ENCODE data around the gene KREMEN1.
A peak's percentile ranks its signal among the peaks of the same experiment; 100 is the strongest.

The KREMEN1 gene

DNA sequence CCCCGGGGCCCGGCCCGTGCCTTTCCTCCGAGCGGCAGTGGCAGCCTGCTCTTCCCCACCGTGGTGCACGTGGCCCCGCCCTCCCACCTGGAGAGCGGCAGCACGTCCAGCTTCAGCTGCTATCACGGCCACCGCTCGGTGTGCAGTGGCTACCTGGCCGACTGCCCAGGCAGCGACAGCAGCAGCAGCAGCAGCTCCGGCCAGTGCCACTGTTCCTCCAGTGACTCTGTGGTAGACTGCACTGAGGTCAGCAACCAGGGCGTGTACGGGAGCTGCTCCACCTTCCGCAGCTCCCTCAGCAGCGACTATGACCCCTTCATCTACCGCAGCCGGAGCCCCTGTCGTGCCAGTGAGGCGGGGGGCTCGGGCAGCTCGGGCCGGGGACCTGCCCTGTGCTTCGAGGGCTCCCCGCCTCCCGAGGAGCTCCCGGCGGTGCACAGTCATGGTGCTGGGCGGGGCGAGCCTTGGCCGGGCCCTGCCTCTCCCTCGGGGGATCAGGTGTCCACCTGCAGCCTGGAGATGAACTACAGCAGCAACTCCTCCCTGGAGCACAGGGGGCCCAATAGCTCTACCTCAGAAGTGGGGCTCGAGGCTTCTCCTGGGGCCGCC, 23.1 kb upstream of the KREMEN1 start:
- no peak for DNase-seq (ENCODE audit: low read depth)

DNA sequence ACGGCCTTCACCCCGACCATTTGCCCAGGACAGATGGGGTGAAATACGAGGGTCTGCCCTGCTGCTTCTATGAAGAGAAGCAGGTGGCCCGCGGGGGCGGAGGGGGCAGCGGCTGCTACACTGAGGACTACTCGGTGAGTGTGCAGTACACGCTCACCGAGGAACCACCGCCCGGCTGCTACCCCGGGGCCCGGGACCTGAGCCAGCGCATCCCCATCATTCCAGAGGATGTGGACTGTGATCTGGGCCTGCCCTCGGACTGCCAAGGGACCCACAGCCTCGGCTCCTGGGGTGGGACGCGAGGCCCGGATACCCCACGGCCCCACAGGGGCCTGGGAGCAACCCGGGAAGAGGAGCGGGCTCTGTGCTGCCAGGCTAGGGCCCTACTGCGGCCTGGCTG, 22.4 kb upstream of the KREMEN1 start:
- DNase-seq (ENCODE audit: low read depth): no peak

DNA sequence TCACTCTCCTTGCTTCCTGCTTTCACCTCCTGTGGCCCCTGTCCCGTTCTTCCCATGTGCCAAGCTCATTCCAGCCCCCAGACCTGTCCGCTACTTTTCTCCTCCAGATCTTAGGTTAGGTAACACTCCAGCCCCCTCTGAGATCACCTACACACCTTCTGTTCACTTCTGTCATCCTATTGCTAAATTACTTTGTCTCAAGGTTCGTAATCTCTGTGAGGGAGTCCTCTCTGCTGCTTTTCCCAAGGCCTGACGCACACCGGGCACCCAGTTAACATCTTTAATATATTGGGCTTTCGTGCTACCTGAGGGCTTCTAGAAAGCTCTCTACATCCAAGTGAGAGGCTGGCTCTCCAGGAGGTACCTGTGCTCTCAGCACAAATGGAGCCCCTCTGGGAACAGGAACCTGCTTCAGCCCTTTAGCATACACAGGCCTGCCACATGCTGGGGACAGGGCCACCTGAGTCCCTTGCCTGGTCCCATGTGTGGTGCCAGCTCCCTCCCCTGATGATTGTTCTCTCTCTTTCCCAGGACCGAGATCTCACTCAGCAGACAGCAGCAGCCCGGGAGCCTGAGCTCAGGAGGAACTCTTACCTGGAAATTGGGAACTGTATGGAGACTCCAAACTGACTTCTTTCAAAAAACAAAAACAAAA, 19.7 kb upstream of the KREMEN1 start:
- no peak for DNase-seq (ENCODE audit: low read depth)

DNA sequence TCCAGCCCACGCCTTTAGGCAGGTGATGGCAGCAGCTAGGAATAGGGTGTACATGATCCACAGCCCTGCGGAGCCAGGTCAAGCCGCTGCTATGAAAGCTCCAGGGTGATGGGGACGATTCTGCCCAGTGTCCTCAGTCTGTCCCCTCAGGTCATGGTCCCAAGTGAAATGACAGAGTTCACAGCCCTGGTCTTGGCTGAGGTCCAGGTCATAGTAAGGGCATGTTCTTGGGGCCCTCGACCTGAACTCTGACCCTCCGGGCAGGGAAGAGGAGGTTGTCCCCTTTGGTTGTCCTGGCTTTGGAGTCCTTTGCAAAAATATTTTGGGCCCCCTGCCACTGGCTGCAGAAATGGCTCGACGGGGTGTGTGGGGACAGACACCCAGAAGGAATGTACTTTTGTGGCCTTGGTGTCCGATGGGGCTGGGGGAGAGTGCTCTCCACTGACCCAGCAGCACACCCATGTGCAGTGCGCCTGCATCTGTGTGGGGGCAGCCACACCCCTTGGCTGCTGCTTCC, 18.5 kb upstream of the KREMEN1 start:
- DNase-seq (ENCODE audit: low read depth): no peak

DNA sequence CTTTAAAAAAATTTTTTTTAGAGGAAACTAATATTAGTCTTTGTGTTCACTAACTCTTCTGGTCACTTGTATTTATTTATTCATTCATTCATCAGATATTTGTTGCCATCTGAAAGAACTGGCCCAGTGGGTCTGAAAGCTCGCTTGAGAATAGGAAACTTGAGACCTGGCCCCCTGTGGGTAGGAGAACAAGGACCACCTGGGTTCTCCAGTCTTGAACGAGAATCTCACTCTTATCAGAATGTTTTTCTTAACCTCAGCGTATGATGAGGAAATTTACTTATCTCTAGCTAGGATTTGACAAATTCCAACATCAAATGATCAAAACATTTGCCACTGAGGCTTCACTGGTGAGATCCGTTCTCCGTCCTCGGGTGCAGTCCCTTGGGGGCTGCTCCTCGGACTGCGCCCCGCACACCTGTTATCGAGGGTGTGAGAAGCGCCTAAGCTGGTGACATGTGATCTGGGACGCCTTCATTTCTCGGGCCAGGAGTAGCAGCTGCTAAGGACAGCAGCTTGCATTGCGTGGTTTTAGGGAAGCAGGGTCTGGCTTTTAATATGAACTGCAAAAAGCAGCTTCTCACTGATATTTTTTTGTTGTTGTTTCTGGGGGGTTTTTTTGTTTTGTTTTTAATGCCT, 17.5 kb upstream of the KREMEN1 start:
- no peak for DNase-seq (ENCODE audit: low read depth)

DNA sequence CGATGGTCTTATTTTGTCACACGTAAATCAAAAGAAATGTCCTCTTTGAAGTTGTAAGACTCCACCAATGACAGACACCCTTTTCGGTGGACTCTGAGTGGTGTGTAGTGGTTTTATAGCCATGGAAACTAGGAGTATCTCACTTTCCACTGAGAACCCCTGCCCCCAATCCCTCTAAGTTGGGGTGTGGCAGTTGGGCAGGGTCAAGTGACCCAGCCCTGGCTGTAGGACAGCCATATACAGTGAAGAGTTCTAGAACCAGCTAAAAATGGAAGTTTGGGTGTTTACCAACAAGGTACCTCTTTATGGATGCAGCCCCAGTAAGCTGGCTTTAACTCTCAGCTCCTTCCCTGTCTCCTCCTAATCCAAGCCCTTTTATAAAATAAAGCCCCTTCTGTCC, 16.4 kb upstream of the KREMEN1 start:
- DNase-seq (ENCODE audit: low read depth): no peak

DNA sequence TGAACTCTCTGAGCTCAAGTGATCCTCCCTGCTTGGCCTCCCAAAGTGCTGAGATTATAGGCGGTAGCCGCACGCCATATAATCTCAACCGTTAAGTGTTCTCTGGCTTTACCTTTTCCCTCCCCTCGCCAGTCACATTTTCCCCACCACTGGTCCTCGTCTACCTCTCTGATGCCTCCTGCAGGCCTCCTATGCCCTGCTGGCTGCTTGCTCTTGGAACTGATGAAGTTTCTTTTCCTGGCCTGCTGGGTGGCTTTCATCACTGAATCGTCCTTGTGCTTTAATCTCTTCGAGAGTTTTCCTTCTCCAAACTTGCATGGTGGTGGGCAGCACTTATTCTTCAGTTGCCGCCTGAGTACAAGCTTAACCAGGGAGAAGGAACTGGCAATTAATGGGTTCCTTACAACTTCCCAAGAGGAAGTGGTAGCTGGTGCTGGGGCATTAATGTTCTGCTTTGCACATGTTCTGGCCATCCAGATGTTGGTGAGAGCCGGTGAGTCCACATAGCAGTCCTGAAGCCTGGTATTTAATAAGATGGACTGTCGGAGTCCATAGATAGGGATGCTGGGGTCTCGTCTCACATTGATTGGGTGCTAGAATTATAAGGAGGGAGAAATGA, 12.5 kb upstream of the KREMEN1 start:
- DNase-seq (ENCODE audit: low read depth): no peak

DNA sequence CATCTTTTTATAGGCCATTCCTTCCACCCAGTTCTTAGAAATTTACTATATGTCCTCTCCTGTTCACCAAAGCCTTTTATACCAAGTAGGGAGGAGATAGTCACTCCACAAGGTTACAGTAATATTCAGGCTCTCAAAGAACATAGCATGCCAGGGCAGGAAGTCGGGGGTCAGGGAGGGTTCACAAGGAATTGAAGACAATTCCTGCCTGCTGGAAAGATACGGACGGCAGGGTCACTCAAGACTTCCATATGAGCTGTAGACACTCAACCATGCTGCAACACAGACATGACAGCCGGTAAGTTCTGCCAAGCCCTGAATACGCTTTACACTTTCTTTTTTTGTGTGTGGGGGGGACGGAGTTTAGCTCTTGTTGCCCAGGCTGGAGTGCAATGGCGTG, 11.9 kb upstream of the KREMEN1 start:
- DNase-seq (ENCODE audit: low read depth): no peak

DNA sequence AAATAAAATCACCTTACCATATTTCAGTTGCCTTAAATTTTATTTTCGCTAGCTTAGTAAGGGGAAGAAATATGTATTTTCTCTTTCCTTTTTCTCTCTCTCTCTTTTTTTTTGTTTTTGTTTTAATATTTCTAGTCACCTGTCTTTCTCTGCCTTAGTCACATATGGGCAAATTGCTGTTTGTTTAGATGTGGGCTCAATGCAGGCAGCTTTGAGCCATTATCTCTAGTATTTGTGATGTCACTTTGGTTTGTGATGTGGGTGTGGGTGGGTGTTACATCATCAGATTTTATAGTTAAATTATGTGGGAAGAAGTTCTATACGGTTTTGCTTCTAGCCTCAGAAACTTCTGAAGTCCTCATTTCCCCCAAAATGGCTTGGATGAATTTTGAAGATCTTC, 11.1 kb upstream of the KREMEN1 start, which contains the start of gene C22orf31:
Gene C22orf31 (minus strand): TSS at position 59 of the 400 bp plus-strand sequence. CDS start 39 bp downstream, at position 20.
- no peak for DNase-seq (ENCODE audit: low read depth)

DNA sequence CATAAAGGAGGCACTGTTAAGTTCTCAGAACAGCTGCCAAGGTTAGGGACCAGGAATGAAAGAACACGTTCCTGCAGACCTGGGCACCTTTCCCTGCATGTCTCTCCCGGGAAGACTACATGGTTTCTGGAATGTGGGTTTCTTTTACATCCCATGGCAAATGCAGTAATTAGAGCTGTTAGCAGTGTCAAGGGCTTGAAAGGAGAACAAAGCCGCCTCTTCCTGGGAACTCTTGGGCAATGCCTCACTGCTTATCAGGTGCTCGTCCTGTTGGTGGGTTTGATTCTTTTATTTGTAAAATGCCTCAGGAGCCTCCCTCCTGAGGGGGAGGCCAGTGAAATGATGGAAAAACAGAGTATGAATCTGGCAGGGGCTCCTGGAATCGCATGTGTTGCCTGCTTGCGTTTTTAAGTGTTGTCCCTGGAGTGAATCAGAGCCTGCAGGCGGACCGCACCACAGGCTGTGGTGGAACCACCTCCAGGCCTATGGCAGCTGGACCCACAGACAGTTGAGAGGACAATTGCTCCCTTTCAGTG, 10.5 kb upstream of the KREMEN1 start:
- peak; percentile 55 for DNase-seq (ENCODE audit: low read depth)

DNA sequence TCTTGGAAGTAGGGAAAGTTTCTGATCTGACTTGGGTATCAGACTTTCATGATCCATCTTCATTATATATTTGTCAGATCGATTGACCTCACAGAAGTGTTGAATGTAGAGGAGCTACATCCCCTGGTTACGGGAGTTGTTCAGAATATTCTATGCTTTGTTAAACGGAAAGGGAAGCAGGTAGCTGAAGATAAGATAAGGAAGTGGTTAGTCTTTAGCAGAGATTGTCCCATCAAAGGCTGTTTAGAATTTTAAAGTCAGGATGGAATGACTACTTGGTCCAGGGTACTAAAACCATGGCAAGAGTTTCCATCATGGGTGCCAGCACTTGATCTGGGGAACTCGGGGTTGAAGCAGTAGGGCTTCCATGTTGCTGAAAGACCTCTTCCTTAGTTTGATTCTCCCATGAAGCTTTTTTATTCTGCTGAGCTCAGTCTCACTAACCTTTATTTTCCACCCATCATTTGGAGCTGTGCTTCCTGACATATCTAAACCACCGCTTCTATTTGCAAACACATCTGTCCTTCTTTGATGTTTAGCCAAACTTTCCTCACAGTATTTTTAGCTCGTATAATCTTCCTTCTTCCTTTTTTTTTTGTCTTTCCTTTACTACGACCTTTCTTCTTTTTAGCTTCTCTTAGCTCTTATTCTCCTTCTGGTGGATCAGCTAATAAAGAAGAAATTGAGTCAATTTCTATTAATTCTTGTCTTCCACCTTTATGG, 7.2 kb upstream of the KREMEN1 start:
- no peak for DNase-seq (ENCODE audit: low read depth)

DNA sequence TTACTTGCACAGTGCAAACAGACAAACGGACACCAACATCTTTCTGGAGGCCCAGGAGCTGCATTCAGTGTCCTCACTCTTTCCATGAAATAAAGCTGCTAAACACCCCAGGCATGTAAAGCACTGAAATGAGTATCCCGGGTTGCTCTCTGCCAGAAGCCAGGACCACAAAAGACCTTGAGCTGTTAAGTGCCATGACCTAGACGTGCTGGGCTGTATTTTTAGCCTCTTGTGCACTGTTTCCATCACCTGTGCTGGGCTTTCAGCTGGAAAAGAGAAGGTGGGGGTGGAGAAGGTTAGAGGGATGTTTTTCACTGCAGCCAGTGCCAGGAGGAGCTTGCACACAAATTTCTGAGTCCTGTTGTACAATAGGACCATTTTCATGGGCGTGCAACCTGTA, 3.4 kb upstream of the KREMEN1 start:
- DNase-seq (ENCODE audit: low read depth): no peak

DNA sequence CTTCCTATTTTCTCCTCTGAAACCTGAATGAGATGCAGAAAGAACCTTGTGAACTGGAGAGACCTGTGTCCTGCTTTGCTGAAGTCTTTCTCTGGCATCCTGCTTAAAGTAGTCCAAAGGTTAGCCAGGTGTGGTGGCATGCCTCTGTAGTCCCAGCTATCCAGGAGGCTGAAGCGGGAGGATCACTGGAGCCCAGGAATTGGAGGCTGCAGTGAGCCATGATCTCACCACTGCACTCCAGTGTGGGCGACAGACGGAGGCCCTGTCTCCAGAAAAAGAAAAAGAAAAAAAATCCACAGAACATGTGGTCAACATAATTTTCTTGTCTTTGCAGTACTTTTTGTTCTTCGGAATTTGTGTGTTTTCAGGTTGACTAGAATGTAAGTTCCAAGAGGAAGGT, 2.3 kb upstream of the KREMEN1 start:
- no peak for DNase-seq (ENCODE audit: low read depth)

DNA sequence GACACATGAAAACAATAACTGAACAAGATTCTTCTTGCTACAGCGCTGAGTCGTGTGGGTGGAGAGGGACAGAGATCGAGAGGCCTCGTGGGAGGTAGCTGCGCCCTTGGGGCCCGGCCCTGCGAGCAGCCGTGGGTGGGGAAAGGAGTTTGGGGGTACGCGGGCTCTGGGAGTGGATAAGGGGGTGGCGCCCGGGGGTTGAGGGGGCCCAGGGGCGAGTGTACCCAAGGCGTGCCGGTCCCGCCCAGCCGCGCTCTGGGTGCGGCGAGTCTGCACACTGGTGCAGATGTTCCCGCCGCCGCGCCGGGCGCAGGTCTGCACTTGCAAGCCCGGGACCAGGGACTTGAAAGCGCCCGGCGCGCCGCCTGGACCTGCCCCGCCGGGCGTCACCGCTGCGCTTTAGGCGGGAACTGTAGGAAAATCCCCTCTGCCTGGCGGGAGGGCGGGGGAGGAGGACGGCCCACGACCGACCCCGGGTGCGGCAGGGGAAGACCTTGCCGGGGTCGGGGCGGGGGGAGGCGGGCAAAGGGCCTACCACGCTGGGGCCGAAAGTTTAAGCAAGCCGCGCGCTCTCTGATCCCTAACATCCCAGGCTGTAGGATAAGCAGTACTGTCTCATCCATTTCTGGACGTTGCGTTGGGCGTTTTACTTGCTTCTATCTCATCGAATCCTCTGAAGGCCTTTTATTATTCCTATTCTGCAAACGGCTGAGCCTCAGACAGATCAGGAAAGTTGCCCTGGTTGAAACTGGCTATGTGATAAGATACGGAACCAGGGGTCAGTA, 1.4 kb upstream of the KREMEN1 start:
- DNase-seq (ENCODE audit: low read depth): no peak

DNA sequence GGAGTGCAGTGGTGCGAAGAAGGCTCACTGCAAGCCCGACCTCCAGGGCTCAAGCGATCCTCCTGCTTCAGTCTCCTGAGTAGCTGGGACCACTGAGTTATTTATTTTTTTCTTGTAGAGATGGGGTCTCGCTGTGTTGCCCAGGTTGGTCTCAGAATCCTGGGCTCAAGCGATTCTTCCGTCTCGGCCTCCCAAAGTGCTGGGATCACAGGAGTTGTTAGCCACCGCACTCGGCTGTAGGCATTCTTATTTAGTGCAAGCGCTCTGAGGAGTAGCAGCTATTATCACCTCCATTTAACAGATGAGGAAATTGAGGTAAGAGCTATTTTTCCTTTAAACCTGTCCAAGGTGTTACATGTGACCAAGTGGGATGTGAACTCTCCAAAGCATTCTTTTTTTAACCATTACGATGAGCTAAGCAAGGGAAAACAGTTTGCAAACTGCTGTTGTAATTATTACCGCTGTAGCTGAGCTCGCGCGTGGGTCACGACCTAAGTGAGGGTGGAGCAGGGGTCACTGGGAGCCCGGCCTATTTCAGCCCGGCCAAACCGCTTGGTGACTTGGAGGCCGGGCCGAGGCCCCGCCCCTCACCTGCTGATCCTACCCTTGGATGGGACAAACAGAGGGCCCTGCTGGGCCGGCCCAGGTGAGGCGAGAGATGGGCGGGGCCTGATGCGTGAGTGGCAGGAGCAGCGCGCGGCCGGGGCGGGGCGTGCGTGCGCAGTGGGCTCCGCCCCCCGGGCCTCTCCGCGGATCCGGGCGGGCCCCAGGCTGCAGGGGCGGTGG, 449 bp upstream of the KREMEN1 start:
- DNase-seq (ENCODE audit: low read depth): peak; percentile 50

DNA sequence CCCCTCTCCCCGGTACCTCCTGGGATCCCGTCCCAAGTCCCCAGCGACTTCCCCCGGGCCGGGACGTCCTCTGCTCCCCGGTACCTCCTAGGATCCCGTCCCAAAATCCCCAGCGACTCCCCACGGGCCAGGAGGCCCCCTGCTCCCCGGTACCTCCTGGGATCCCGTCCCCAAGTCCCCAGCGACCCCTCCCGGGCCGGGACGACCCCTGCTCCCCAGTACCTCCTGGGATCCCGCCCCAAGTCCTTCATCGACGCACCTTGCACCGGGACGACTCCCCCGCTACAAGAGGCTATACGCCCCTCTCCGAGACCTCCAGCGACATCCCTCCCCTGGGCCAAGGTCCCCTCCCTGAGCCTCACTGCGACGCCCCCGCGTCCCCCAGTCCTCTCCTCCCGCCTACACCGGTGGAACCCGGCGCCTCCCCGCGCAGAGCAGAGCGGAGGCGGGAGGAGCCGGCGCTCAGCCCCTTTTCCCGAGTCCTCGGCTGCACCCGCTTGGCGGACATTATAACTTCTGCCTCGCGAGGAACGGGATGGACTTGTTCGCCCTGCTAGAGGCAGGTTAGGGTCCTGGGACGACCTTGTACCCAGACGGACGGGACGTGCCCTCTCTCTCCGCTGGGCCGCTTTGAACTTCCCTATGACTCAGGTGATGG, 912 bp downstream of the KREMEN1 start:
- DNase-seq (ENCODE audit: low read depth): no peak

DNA sequence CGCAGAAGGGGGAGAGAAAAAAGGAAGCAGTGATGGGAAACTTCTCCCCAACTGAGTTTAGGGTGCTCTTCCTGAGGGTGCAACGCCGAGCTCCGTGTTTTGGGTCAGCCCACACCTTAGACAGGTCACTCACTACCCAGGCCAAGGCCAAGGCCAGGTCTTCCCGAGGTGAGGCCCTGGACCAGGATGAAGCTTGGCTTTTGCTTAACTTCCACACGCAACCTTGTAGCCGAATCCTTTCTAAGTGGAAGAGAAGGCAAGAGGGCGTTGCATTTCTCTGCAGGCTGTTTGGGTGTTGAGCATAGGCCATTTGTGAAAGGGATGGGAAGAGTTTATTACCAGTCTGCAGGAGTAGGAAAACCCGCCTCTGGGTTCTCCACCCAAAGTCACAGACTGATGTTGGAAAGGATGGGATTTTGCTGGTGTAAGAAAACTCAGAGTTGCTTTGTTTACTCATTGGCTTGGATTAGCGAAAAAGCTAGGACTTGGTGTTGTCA, 1.5 kb downstream of the KREMEN1 start:
- no peak for DNase-seq (ENCODE audit: low read depth)

DNA sequence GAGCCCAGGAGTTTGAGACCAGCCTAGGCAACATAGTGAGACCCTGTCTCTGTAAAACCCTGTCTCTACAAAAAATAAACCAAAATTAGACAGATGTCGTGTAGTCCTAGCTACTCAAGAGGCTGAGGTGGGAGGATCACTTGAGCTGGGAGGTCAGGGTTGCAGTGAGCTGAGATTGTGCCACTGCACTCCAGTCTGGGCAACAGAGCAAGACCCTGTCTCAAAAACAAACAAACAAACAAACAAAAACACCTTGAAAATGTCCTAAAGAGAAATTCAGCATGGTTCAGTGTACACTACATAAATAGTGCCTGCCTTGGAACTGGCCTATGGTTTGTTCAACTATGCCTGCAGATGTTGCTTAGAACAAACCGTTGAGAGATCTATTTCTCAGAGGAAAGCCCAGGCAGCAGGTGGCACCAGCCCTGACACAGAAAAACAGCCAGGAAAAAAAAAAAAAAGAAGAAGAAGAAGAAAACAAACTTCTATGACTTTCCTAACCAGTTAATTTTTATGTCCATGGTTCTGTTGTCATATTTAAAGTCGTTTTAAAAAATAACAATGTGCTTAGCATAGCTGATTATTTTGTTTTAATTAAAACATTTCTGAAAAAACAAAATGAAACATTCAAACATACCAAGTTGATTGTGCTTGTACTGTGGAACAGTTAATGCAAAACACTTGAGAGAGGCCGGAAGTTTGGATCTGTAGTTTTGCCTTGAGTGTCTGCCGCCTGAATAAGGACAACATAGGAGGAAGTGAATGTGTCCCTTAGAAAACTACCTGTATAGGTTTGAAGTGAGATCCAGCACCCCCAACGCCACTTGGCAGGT, 5.4 kb downstream of the KREMEN1 start:
- DNase-seq (ENCODE audit: low read depth): no peak

DNA sequence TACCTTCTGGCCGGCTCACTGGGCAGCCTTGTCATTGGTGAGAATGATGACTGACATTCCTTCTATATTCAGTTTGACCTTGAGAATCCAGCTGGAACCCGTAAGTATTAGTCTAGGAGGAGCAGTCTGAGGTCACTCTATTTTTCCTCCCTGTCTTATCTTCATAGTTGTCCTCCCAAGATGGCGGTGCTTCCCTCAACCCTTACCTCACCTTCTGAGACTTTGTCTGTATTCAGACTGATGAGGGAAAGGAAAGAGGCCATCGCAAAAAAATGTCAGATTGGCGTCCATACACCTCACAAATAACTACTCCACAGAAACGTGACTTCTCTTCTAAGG, 6.0 kb downstream of the KREMEN1 start:
- no peak for DNase-seq (ENCODE audit: low read depth)
